HepG2 (cell line): ENCODE data around the gene SYT14. TPM values are rescaled to one million over a fixed set of nuclear protein-coding genes. Genes with fewer than 3 reads are reported as not detected.

Experiments
- ATAC-seq: fragments of 200-7000 bp; cut with Tn5 transposase; 3 replicates; pipeline ENCODE4 v1.9.1; 2020; ENCODE audit warnings: mild to moderate bottlenecking, moderate library complexity
- BruUV-seq: library from RNA; stranded (reverse); fragments of 400-500 nt; replicated peaks from 2 replicates; lab custom pipeline; 2021; lab: Mats Ljungman, UMichigan
- CTCF ChIA-PET: fragments of 300-600 bp; formaldehyde crosslinking; extraction: SDS; loops from one replicate; lab custom pipeline; 2021; ENCODE audit warnings: low total read pairs, inconsistent platforms, low intra/inter-chr PET ratio; lab: Yijun Ruan, JAX
- POLR2A ChIA-PET: fragments of 350-600 bp; sonication (Branson Sonifier 250); formaldehyde crosslinking; loops from one replicate; lab custom pipeline; 2020; ENCODE audit warnings: antibody characterized with exemption, inconsistent platforms; lab: Yijun Ruan, JAX
- DNase-seq: peaks from one replicate; pipeline ENCODE4 v3.0.0-alpha.2; 2015; ENCODE audit warnings: low spot score
- FAIRE-seq: peaks from 3 replicates; lab custom pipeline; 2011; peaks lifted over from hg19 to GRCh38; lab: Jason Lieb, UNC
- H2AFZ ChIP-seq: one replicate; pipeline ENCODE4 v1.6.1; 2011; ENCODE audit warnings: low read length, inconsistent platforms
- H3K27ac ChIP-seq: fragments of 300-600 bp; 3 replicates; pipeline ENCODE4 v1.8.0; 2011; ENCODE audit warnings: mixed run types, mild to moderate bottlenecking, mixed read lengths, low read length, inconsistent platforms; ENCODE audit not compliant: insufficient read depth; ENCODE audit errors: extremely low read length
- H3K27me3 ChIP-seq, 2 experiments: fragments of 200-600 bp in 1 of 2; 2 replicates in 1 of 2; 3 replicates in 1 of 2; pipeline versions ENCODE4 v1.6.0 to v1.8.0; 2011; ENCODE audit warnings: low read length in 2 of 2, mild to moderate bottlenecking in 2 of 2, moderate library complexity in 2 of 2, inconsistent platforms in 1 of 2; ENCODE audit not compliant: insufficient read depth in 2 of 2, control insufficient read depth in 1 of 2
- H3K36me3 ChIP-seq, 2 experiments: fragments of 200-600 bp in 1 of 2; replicated peaks in 1 of 2; 2 replicates in 1 of 2; 3 replicates in 1 of 2; pipeline versions ENCODE4 v1.5.1 to v1.8.0; 2011; ENCODE audit warnings: low read length in 2 of 2, inconsistent platforms in 1 of 2; ENCODE audit not compliant: insufficient read depth in 2 of 2, control insufficient read depth in 1 of 2
- H3K4me1 ChIP-seq: 2 replicates; pipeline ENCODE4 v1.5.1; 2012; ENCODE audit warnings: low read length, inconsistent platforms; ENCODE audit not compliant: insufficient read depth
- H3K4me2 ChIP-seq: 2 replicates; pipeline ENCODE4 v1.6.0; 2011; ENCODE audit warnings: low read depth, low read length, inconsistent platforms
- H3K4me3 ChIP-seq, 3 experiments: fragments of 200-600 bp in 1 of 3; sonication (generic), shearing (Covaris generic) in 1 of 3; replicated peaks in 1 of 3; 2 replicates each; pipeline ENCODE4 v1.5.1; 2011 to 2016; ENCODE audit warnings: low read length in 3 of 3, inconsistent platforms in 2 of 3, low read depth in 2 of 3, mild to moderate bottlenecking in 2 of 3, control low read depth in 1 of 3, mixed read lengths in 1 of 3; ENCODE audit not compliant: insufficient read depth in 1 of 3
- H3K79me2 ChIP-seq: one replicate; pipeline ENCODE4 v1.6.1; 2011; ENCODE audit warnings: low read length, inconsistent platforms; ENCODE audit not compliant: insufficient read depth
- H3K9ac ChIP-seq: 2 replicates; pipeline ENCODE4 v1.6.0; 2011; ENCODE audit warnings: mild to moderate bottlenecking, low read depth, low read length, inconsistent platforms; ENCODE audit not compliant: insufficient read depth
- H3K9me3 ChIP-seq: 2 replicates; pipeline ENCODE4 v1.5.1; 2012; ENCODE audit warnings: mild to moderate bottlenecking, low read length
- H4K20me1 ChIP-seq: 2 replicates; pipeline ENCODE4 v1.6.0; 2011; ENCODE audit warnings: inconsistent platforms, mild to moderate bottlenecking, low read length, moderate library complexity; ENCODE audit not compliant: insufficient read depth
- ERF ChIP-seq: IDR thresholded peaks from 2 replicates; pipeline ENCODE4 v1.6.1; 2018; ENCODE audit warnings: missing biosample characterization, missing genetic modification reagents
- KMT2B ChIP-seq: IDR thresholded peaks from 2 replicates; pipeline ENCODE4 v1.6.1; 2016; ENCODE audit warnings: missing genetic modification reagents, missing compliant biosample characterization
- ZBTB3 ChIP-seq: sonication (generic); formaldehyde crosslinking; IDR thresholded peaks from 2 replicates; pipeline ENCODE4 v1.4.0; 2020; ENCODE audit warnings: low read depth, mild to moderate bottlenecking, moderate library complexity, missing genetic modification reagents, borderline replicate concordance
- ZNF292 ChIP-seq: sonication (generic); formaldehyde crosslinking; IDR thresholded peaks from 2 replicates; pipeline ENCODE4 v1.8.1; 2022; ENCODE audit warnings: mild to moderate bottlenecking, low read depth, missing genetic modification reagents, borderline replicate concordance
- ZNF367 ChIP-seq: sonication (generic); formaldehyde crosslinking; IDR thresholded peaks from 2 replicates; pipeline ENCODE4 v1.4.0; 2020; ENCODE audit warnings: missing genetic modification reagents, borderline replicate concordance
- ZNF431 ChIP-seq: sonication (generic); formaldehyde crosslinking; IDR thresholded peaks from 2 replicates; pipeline ENCODE4 v1.9.0; 2022; ENCODE audit warnings: missing genetic modification reagents, low read depth, mild to moderate bottlenecking, borderline replicate concordance
- ZNF451 ChIP-seq: sonication (generic); formaldehyde crosslinking; IDR thresholded peaks from 2 replicates; pipeline ENCODE4 v1.5.0; 2020; ENCODE audit warnings: mild to moderate bottlenecking, missing genetic modification reagents
- ZNF619 ChIP-seq: sonication (generic); formaldehyde crosslinking; IDR thresholded peaks from 2 replicates; pipeline ENCODE4 v1.4.0; 2020; ENCODE audit warnings: mild to moderate bottlenecking, missing genetic modification reagents
- WGBS: methylation state at CpG from one replicate; pipeline ENCODE4 v1.1.6; 2017; ENCODE audit warnings: low lambda C conversion rate; 5-methylcytosine and 5-hydroxymethylcytosine counted together
- in situ Hi-C: cut with HindIII; loops from 2 replicates; pipeline ENCODE4 v1.10.0; 2017; ENCODE audit warnings: low pct_unique_long_range_greater_than_20kb; ENCODE audit not compliant: extremely low pct_ligation_motif_present
- intact Hi-C: fragments of 100-400 bp; cut with micrococcal nuclease; formaldehyde crosslinking; loops from one replicate; pipeline ENCODE4 v1.10.0; 2022; ENCODE audit not compliant: unreplicated experiment
- polyA plus RNA-seq, 8 experiments: library from polyadenylated mRNA; depleted of rRNA in 3 of 8; stranded (reverse) in 7 of 8; unstranded in 1 of 8; fragments of >200 nt; fragmentation: Illumina TruSeq in 4 of 8; extraction: Trizol in 4 of 8; gene quantifications; 2 replicates each; pipeline versions ENCODE4 v1.2.1 to v1.2.3, GENCODE V29; 2011 to 2016; ENCODE audit warnings: low read depth in 4 of 8, missing spikeins in 1 of 8, mixed read lengths in 1 of 8; ENCODE audit not compliant: insufficient read depth in 1 of 8
- total RNA-seq, 5 experiments: library from RNA; depleted of rRNA; stranded (reverse); fragments of >200 nt; fragmentation: Illumina TruSeq; extraction: Trizol; gene quantifications; 2 replicates each; pipeline ENCODE4 v1.2.3, GENCODE V29; 2016; ENCODE audit warnings: low read depth in 1 of 5
- TF ChIP-seq, protein P1 (sequence below): sonication (generic); formaldehyde crosslinking; IDR thresholded peaks from 2 replicates; pipeline ENCODE4 v1.5.1; 2020; ENCODE audit warnings: mild to moderate bottlenecking, moderate library complexity, missing genetic modification reagents

The SYT14 gene
- total and polyA plus RNA-seq, 2 of the 13 experiments (the other 11 are each of a cell fraction or from before 2014, with no cell fraction given), result not detected

DNA sequence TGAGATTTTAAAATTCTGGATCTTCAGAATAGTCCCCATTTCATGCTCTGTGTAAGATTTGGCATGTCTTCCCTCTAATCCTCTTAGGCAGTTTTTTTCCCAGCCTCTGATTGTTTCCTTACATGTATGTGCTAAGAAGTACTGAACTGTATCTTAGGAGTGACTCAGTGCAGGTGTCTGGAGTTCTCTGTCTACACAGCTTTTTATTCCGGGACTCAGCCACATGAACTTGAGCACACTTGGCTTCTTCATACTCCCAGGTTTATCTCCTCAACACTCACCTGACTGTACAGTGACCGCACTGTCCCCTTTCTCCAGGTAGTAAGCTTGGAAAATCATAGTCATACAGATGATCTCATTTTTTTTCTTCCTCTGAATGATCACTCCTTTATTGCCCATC is 50.7 kb downstream of the SYT14 start:
- Histone ChIP-seq H3K4me2 (no peak overlapping the region), H3K4me1 (no peaks in the 10 kb centered on the region), H3K9me3 (no peaks in the 10 kb centered on the region), H3K27ac (no peak overlapping the region)
- TF ChIP-seq KMT2B (CRISPR knock-in tag) (no peak), ZNF367 (CRISPR knock-in tag) (no peak), ZNF431 (CRISPR knock-in tag) (no peak), ZNF451 (CRISPR knock-in tag) (no peak), ZNF292 (no peak), ERF (CRISPR knock-in tag) (no peak), ZBTB3 (CRISPR knock-in tag) (no peak), ZNF619 (CRISPR knock-in tag) (no peak)
- TF ChIP-seq, protein P1, sequence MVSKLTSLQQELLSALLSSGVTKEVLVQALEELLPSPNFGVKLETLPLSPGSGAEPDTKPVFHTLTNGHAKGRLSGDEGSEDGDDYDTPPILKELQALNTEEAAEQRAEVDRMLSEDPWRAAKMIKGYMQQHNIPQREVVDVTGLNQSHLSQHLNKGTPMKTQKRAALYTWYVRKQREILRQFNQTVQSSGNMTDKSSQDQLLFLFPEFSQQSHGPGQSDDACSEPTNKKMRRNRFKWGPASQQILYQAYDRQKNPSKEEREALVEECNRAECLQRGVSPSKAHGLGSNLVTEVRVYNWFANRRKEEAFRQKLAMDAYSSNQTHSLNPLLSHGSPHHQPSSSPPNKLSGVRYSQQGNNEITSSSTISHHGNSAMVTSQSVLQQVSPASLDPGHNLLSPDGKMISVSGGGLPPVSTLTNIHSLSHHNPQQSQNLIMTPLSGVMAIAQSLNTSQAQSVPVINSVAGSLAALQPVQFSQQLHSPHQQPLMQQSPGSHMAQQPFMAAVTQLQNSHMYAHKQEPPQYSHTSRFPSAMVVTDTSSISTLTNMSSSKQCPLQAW, result no peak
- TF ChIP-seq, all 625 proteins: peak for 0
- intact Hi-C loops (loop anchor here (1.0 kb wide), 1 partner anchor 128 kb away; no protein-coding TSS in a partner anchor), in situ Hi-C loops (loop anchor here (5.0 kb wide), 1 partner anchor 126 kb away; no protein-coding TSS in a partner anchor)
- Histone ChIP-seq H4K20me1 (no peaks in the 10 kb centered on the region), H3K9ac (no peak overlapping the region), H3K27me3 (no peaks in the 10 kb centered on the region), H3K4me3 (no peak overlapping the region), H3K36me3 (no peaks in the 10 kb centered on the region), H2AFZ (no peak overlapping the region), H3K79me2 (no peaks in the 10 kb centered on the region)
- CTCF ChIA-PET, result interaction anchor here (1.6 to 2.5 kb wide), 2 partner anchors 128 to 165 kb away, joined by 4 to 27 read pairs; no protein-coding TSS in a partner anchor
- BruUV-seq, result no TSS peak
- no peak for ATAC-seq
- FAIRE-seq, result no peak
- WGBS, result 4% methylated on average over 2 of the region's 2 CpGs
- DNase-seq, result no peak
- POLR2A ChIA-PET, result no interaction called here
